MM.1S (cell line): ENCODE data around the gene COL27A1.

Source experiments
- DNase-seq: peaks from one replicate; pipeline ENCODE4 v3.0.0-alpha.2; 2015
- H2AFZ ChIP-seq: fragments of 300-600 bp; sonication (generic); 2 replicates; pipeline ENCODE4 v1.6.0; 2016; ENCODE audit warnings: antibody characterized with exemption, low read length
- H3F3A ChIP-seq: fragments of 300-600 bp; sonication (generic); 2 replicates; pipeline ENCODE4 v1.6.1; 2016; ENCODE audit warnings: mild to moderate bottlenecking, antibody characterized with exemption, low read length, moderate library complexity, mixed read lengths; ENCODE audit not compliant: insufficient read depth
- H3K27ac ChIP-seq: fragments of 300-600 bp; sonication (generic); 2 replicates; pipeline ENCODE4 v1.5.1; 2016; ENCODE audit warnings: mild to moderate bottlenecking, low read length
- H3K27me3 ChIP-seq: fragments of 300-600 bp; sonication (generic); replicated peaks from 2 replicates; pipeline ENCODE4 v1.6.0; 2016; ENCODE audit warnings: low read length; ENCODE audit not compliant: insufficient read depth
- H3K36me3 ChIP-seq: fragments of 300-600 bp; sonication (generic); replicated peaks from 2 replicates; pipeline ENCODE4 v1.6.1; 2016; ENCODE audit warnings: mild to moderate bottlenecking, low read length, mixed read lengths; ENCODE audit not compliant: insufficient read depth
- H3K4me1 ChIP-seq: fragments of 300-600 bp; sonication (generic); 2 replicates; pipeline ENCODE4 v1.6.1; 2016; ENCODE audit warnings: low read length, mixed read lengths
- H3K4me2 ChIP-seq: fragments of 300-600 bp; sonication (generic); 2 replicates; pipeline ENCODE4 v1.6.0; 2016; ENCODE audit warnings: low read depth, low read length
- H3K4me3 ChIP-seq: fragments of 300-600 bp; sonication (generic); 2 replicates; pipeline ENCODE4 v1.5.1; 2016; ENCODE audit warnings: low read length, mixed read lengths
- H3K79me2 ChIP-seq: fragments of 300-600 bp; sonication (generic); 2 replicates; pipeline ENCODE4 v1.6.1; 2016; ENCODE audit warnings: mixed run types, low read length, mixed read lengths
- H3K9ac ChIP-seq: fragments of 300-600 bp; sonication (generic); 2 replicates; pipeline ENCODE4 v1.6.1; 2016; ENCODE audit warnings: low read length, mixed read lengths
- H3K9me2 ChIP-seq: fragments of 300-600 bp; sonication (generic); replicated peaks from 2 replicates; pipeline ENCODE4 v1.6.1; 2016; ENCODE audit warnings: mild to moderate bottlenecking, low read length, mixed read lengths; ENCODE audit not compliant: insufficient read depth
- H3K9me3 ChIP-seq: fragments of 300-600 bp; sonication (generic); replicated peaks from 2 replicates; pipeline ENCODE4 v1.6.1; 2016; ENCODE audit warnings: mild to moderate bottlenecking, low read length, mixed read lengths; ENCODE audit not compliant: insufficient read depth
- H4K20me1 ChIP-seq: fragments of 300-600 bp; sonication (generic); 2 replicates; pipeline ENCODE4 v1.6.1; 2016; ENCODE audit warnings: mild to moderate bottlenecking, low read length, moderate library complexity, mixed read lengths; ENCODE audit not compliant: insufficient read depth
- CTCF ChIP-seq: fragments of 300-600 bp; sonication (generic); IDR thresholded peaks from 2 replicates; pipeline ENCODE4 v1.5.1; 2016; ENCODE audit warnings: antibody characterized with exemption, low read length, mixed read lengths
- EZH2 ChIP-seq: fragments of 300-600 bp; sonication (generic); optimal IDR thresholded peaks from 2 replicates; pipeline ENCODE3; 2017; ENCODE audit warnings: low read depth, mild to moderate bottlenecking, antibody characterized with exemption, low read length, mixed read lengths
- EZH2phosphoT487 ChIP-seq: fragments of 300-600 bp; sonication (generic); IDR thresholded peaks from 2 replicates; pipeline ENCODE4 v1.6.1; 2018; ENCODE audit warnings: antibody characterized with exemption, low read length

The COL27A1 gene

DNA sequence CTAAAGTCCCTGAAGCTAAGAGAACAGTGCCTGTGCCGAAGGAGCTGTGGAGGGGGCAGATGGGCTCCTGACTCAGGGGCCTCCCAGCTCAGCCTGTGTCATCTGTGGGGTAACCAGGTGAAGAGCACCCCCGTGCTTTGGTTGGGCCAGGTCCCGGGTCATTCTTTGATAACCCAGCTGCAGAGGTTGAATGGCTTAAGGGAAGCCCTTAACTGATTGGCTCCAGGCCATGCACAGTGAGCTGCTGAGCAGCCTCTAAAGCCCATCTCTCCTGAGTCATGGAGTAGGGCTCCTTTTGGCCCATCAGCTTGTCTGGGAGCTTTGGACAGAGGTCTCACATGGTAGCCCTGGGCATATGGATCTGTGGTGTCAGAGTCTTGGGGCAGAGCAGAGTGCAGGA is 28.7 kb downstream of the COL27A1 start:
- no peaks in the 10 kb centered on the region for H3K36me3 ChIP-seq
- no peaks in the 10 kb centered on the region for H4K20me1 ChIP-seq
- H3K27ac ChIP-seq: no peak overlapping the region
- no peaks in the 10 kb centered on the region for H3F3A ChIP-seq
- no peak overlapping the region for H3K4me3 ChIP-seq
- H3K9ac ChIP-seq: no peak overlapping the region
- H3K79me2 ChIP-seq: no peaks in the 10 kb centered on the region
- H3K9me3 ChIP-seq: no peaks in the 10 kb centered on the region
- no peak for DNase-seq
- H3K4me1 ChIP-seq: no peaks in the 10 kb centered on the region
- H3K9me2 ChIP-seq: no peaks in the 10 kb centered on the region
- H3K27me3 ChIP-seq: peaks cover 5% of the 10 kb centered on the region; the same call in 1 of the 2 replicates
- TF ChIP-seq EZH2 (no peak), EZH2phosphoT487 (no peak), CTCF (no peak)
- H2AFZ ChIP-seq: no peak overlapping the region
- H3K4me2 ChIP-seq: no peak overlapping the region

DNA sequence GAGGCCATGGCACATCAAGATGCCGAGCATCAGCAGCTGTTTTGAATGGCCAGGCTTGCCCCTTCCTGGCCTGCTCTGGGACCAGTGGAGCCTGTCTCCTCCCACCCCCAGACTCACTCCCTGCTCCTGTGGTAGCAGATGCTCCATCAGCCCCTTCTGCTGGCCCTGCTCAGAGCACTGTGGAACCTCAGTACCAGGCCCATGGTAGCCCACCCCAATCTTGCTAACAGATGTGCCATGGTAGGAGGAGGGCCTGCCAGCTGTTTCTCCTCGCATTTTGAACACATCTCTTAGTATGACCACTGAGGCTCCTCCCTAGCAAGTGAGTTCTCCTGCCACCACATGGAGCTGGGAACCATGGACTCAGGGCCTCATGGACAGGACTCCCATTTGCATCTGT is 29.5 kb downstream of the COL27A1 start:
- Histone ChIP-seq H3K79me2 (no peaks in the 10 kb centered on the region), H3K4me2 (no peak overlapping the region), H3K27me3 (peaks cover 5% of the 10 kb centered on the region; the same call in 1 of the 2 replicates), H3K9ac (no peak overlapping the region), H3K4me3 (no peak overlapping the region), H3K4me1 (no peaks in the 10 kb centered on the region), H2AFZ (no peak overlapping the region), H3K9me2 (no peaks in the 10 kb centered on the region), H3K36me3 (no peaks in the 10 kb centered on the region), H3K9me3 (no peaks in the 10 kb centered on the region), H3K27ac (no peak overlapping the region), H4K20me1 (no peaks in the 10 kb centered on the region), H3F3A (no peaks in the 10 kb centered on the region)
- DNase-seq: no peak
- TF ChIP-seq EZH2phosphoT487: no peak
- no peak for TF ChIP-seq EZH2
- TF ChIP-seq CTCF: no peak

GRCh38 chr9:114185570-114186490 is 30.5 kb downstream of the COL27A1 start:
- H3K4me1 ChIP-seq: no peaks in the 10 kb centered on the region
- no peaks in the 10 kb centered on the region for H3F3A ChIP-seq
- H3K9me3 ChIP-seq: no peaks in the 10 kb centered on the region
- no peak overlapping the region for H3K9ac ChIP-seq
- no peaks in the 10 kb centered on the region; the same call in 1 of the 2 replicates for H3K27me3 ChIP-seq
- H3K4me3 ChIP-seq: no peak overlapping the region
- no peaks in the 10 kb centered on the region for H3K9me2 ChIP-seq
- H2AFZ ChIP-seq: no peak overlapping the region
- TF ChIP-seq EZH2 (no peak), CTCF (no peak), EZH2phosphoT487 (no peak)
- no peaks in the 10 kb centered on the region for H3K79me2 ChIP-seq
- H3K4me2 ChIP-seq: no peak overlapping the region
- no peak for DNase-seq
- H4K20me1 ChIP-seq: no peaks in the 10 kb centered on the region
- H3K36me3 ChIP-seq: no peaks in the 10 kb centered on the region
- no peak overlapping the region for H3K27ac ChIP-seq
